B cell (primary cell): ENCODE results near the gene L3MBTL3. TPM values are rescaled to one million over a fixed set of nuclear protein-coding genes. Genes with fewer than 3 reads are reported as not detected.

Experiments used
- ATAC-seq: fragments of 200-7000 bp; cut with Tn5 transposase; one replicate; pipeline ENCODE4 v1.10.0; 2021; ENCODE audit warnings: low read depth, mild to moderate bottlenecking, moderate number of reproducible peaks, moderate library complexity
- CTCF ChIA-PET: fragments of 350-600 bp; sonication (Branson Sonifier 250); formaldehyde crosslinking; loops from one replicate; lab custom pipeline; 2021; ENCODE audit warnings: antibody characterized with exemption, inconsistent platforms; lab: Charles Lee
- POLR2A ChIA-PET: fragments of 350-600 bp; sonication (Branson Sonifier 250); formaldehyde crosslinking; loops from one replicate; lab custom pipeline; 2021; ENCODE audit warnings: antibody characterized with exemption; lab: Charles Lee
- DNase-seq: peaks from one replicate; pipeline ENCODE4 v3.0.0; 2013
- H2AFZ ChIP-seq: 2 replicates; pipeline ENCODE4 v1.6.1; 2012; ENCODE audit warnings: mild to moderate bottlenecking, low read depth, low read length; ENCODE audit not compliant: insufficient read depth, poor library complexity, severe bottlenecking
- H3K27ac ChIP-seq, 2 donors: 1 replicate in 1 of 2; 2 replicates in 1 of 2; pipeline ENCODE4 v1.5.1; 2012 to 2013; ENCODE audit warnings: low read length in 2 of 2, mild to moderate bottlenecking in 2 of 2, moderate library complexity in 1 of 2
- H3K27me3 ChIP-seq, 4 experiments: fragments of 200-600 bp in 1 of 4; sonication (generic) in 1 of 4; replicated peaks in 1 of 4; 1 replicate in 2 of 4; 2 replicates in 2 of 4; pipeline versions ENCODE4 v1.6.1 to v1.7.0; 2013 to 2016; ENCODE audit warnings: low read length in 3 of 4, mild to moderate bottlenecking in 2 of 4, mixed read lengths in 1 of 4, moderate library complexity in 1 of 4; ENCODE audit not compliant: insufficient read depth in 4 of 4, control insufficient read depth in 3 of 4; ENCODE audit errors: control extremely low read depth in 1 of 4
- H3K36me3 ChIP-seq, 2 experiments: replicated peaks in 1 of 2; 1 replicate in 1 of 2; 2 replicates in 1 of 2; pipeline versions ENCODE4 v1.6.1 to v1.7.1; 2013; ENCODE audit warnings: low read length in 1 of 2; ENCODE audit not compliant: insufficient read depth in 2 of 2, control insufficient read depth in 1 of 2; ENCODE audit errors: control extremely low read depth in 1 of 2, extremely low read depth in 1 of 2
- H3K4me1 ChIP-seq, 2 donors: fragments of 200-600 bp in 1 of 2; sonication (generic) in 1 of 2; 1 replicate in 1 of 2; 2 replicates in 1 of 2; pipeline versions ENCODE4 v1.5.1 to v1.6.1; 2013 to 2017; ENCODE audit warnings: low read length in 2 of 2; ENCODE audit not compliant: control insufficient read depth in 2 of 2, insufficient read depth in 2 of 2
- H3K4me2 ChIP-seq: replicated peaks from 2 replicates; pipeline ENCODE3; 2012; ENCODE audit warnings: mild to moderate bottlenecking, low read depth, low read length; ENCODE audit not compliant: poor library complexity, severe bottlenecking
- H3K4me3 ChIP-seq, 5 experiments: fragments of 200-600 bp in 1 of 5; sonication (generic) in 1 of 5; 1 replicate in 3 of 5; 2 replicates in 2 of 5; pipeline versions ENCODE4 v1.5.1 to v1.7.0; 2011 to 2016; ENCODE audit warnings: low read length in 4 of 5, mild to moderate bottlenecking in 4 of 5, low read depth in 2 of 5, control low read depth in 1 of 5, moderate library complexity in 1 of 5; ENCODE audit not compliant: insufficient read depth in 1 of 5; ENCODE audit errors: control extremely low read depth in 1 of 5, extremely low read depth in 1 of 5
- H3K79me2 ChIP-seq: fragments of 200-600 bp; sonication (generic); one replicate; pipeline ENCODE4 v1.6.0; 2016; ENCODE audit warnings: low read length; ENCODE audit not compliant: control insufficient read depth, insufficient read depth
- H3K9ac ChIP-seq: fragments of 200-600 bp; sonication (generic); 2 replicates; pipeline ENCODE4 v1.6.1; 2017; ENCODE audit warnings: mild to moderate bottlenecking, low read length, moderate library complexity
- H3K9me3 ChIP-seq, 3 donors: one replicate each; pipeline versions ENCODE4 v1.6.1 to v1.7.1; 2013; ENCODE audit warnings: low read length in 2 of 3; ENCODE audit not compliant: control insufficient read depth in 2 of 3, insufficient read depth in 1 of 3; ENCODE audit errors: control extremely low read depth in 1 of 3
- H4K20me1 ChIP-seq: 2 replicates; pipeline ENCODE4 v1.6.0; 2012; ENCODE audit warnings: mild to moderate bottlenecking, low read length; ENCODE audit not compliant: insufficient read depth, control insufficient read depth, poor library complexity, severe bottlenecking
- H3K27ac Mint-ChIP-seq: one replicate; pipeline ENCODE4 v1.8.0; 2021; ENCODE audit warnings: mixed read lengths
- H3K27me3 Mint-ChIP-seq: one replicate; pipeline ENCODE4 v1.8.0; 2021; ENCODE audit warnings: mixed read lengths
- H3K4me1 Mint-ChIP-seq: one replicate; pipeline ENCODE4 v1.8.0; 2021; ENCODE audit warnings: mixed read lengths
- H3K4me3 Mint-ChIP-seq: one replicate; pipeline ENCODE4 v1.8.0; 2021; ENCODE audit warnings: mixed read lengths
- H3K9me3 Mint-ChIP-seq: one replicate; pipeline ENCODE4 v1.8.0; 2022; ENCODE audit warnings: mixed read lengths; ENCODE audit not compliant: insufficient read depth
- EZH2 ChIP-seq: IDR thresholded peaks from 2 replicates; pipeline ENCODE4 v1.6.1; 2012; ENCODE audit warnings: borderline replicate concordance, low read depth, mild to moderate bottlenecking, moderate library complexity, low read length; ENCODE audit not compliant: insufficient read depth, poor library complexity, severe bottlenecking
- WGBS: methylation state at CpG from one replicate; pipeline ENCODE4 v1.1.5; 2013; ENCODE audit warnings: missing lambda C conversion rate; ENCODE audit not compliant: insufficient coverage; 5-methylcytosine and 5-hydroxymethylcytosine counted together
- intact Hi-C: fragments of 100-400 bp; cut with micrococcal nuclease; formaldehyde crosslinking; loops from one replicate; pipeline ENCODE4 v1.10.0; 2022
- polyA plus RNA-seq: library from polyadenylated mRNA; depleted of rRNA; stranded (reverse); fragments of >200 nt; gene quantifications from 2 replicates; pipeline ENCODE4 v1.2.3, GENCODE V29; 2012
- total RNA-seq, 2 donors: library from RNA; stranded (reverse); fragments of 120-200 nt in 1 of 2; gene quantifications; 1 replicate in 1 of 2; 2 replicates in 1 of 2; pipeline versions ENCODE4 v1.2.3 to v1.2.4, GENCODE V29; 2013 to 2022
- TF ChIP-seq, protein P1 (sequence below): fragments of 200-600 bp; IDR thresholded peaks from one replicate; pipeline ENCODE4 v1.8.0; 2022; ENCODE audit warnings: antibody characterized with exemption, mild to moderate bottlenecking

Gene L3MBTL3
- total and polyA plus RNA-seq, 2 donors (not counting 1 experiment from before 2014, with no cell fraction given) = 28.0 to 46.4 TPM

DNA sequence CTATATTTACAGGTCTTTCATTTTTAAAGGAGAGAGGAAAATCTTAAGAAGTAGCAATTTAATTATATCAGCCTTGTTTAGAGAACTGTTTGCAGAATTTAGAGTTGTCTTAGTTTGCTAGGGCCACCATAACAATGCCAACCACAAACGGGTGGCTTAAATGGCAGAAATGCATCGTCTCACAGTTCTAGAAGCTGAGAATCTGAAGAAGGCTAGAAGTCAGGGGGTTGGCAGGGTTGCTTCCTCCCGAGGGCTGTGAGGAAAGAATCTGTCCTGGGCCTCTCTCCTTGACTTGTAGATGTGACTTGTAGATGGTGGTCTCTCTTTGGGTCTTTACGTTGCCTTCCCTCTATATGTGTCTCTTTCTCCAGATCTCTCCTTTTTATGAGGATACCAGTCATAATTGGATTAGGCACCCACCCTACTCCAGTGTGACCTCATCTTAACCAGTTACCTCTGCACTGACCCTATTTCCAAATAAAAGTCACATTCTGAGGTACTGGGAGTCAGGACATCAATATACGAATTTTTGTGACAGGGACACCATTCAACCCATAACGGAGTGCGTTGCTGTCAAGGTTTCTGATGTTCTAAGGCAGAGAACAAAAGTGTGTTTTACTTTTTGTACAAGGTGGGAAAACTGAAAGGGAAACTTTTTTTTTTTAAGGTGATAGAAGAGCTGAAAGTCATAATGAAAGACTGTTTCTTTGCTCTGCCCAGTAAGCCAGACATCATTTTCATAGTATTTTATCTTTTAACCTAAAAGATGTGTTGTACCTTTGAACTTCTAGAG, 119.9 kb downstream of the L3MBTL3 start:
- POLR2A ChIA-PET = no interaction called here
- Histone ChIP-seq H3K9ac (no peak overlapping the region), H2AFZ (no peak overlapping the region), H3K27ac (no peak overlapping the region), H4K20me1 (no peaks in the 10 kb centered on the region), H3K4me2 (no peak overlapping the region), H3K27me3 (no peaks in the 10 kb centered on the region), H3K36me3 (peaks cover 34 to 62% of the 10 kb centered on the region in 2 experiments), H3K79me2 (peaks cover 4% of the 10 kb centered on the region), H3K9me3 (no peaks in the 10 kb centered on the region), H3K4me3 (no peak overlapping the region), H3K4me1 (peaks cover 2 to 6% of the 10 kb centered on the region in 2 donors)
- CTCF ChIA-PET = interaction anchor here (0.7 kb wide), 1 partner anchor 31 kb away, joined by 3 read pairs; no protein-coding TSS in a partner anchor
- no peak overlapping the region for H3K4me3 Mint-ChIP-seq
- ATAC-seq (no peak), DNase-seq (no peak)
- 85% methylated on average over 5 of the region's 7 CpGs for WGBS
- no peaks in the 10 kb centered on the region for H3K9me3 Mint-ChIP-seq
- peaks cover 13% of the 10 kb centered on the region for H3K4me1 Mint-ChIP-seq
- TF ChIP-seq, protein P1, sequence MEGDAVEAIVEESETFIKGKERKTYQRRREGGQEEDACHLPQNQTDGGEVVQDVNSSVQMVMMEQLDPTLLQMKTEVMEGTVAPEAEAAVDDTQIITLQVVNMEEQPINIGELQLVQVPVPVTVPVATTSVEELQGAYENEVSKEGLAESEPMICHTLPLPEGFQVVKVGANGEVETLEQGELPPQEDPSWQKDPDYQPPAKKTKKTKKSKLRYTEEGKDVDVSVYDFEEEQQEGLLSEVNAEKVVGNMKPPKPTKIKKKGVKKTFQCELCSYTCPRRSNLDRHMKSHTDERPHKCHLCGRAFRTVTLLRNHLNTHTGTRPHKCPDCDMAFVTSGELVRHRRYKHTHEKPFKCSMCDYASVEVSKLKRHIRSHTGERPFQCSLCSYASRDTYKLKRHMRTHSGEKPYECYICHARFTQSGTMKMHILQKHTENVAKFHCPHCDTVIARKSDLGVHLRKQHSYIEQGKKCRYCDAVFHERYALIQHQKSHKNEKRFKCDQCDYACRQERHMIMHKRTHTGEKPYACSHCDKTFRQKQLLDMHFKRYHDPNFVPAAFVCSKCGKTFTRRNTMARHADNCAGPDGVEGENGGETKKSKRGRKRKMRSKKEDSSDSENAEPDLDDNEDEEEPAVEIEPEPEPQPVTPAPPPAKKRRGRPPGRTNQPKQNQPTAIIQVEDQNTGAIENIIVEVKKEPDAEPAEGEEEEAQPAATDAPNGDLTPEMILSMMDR = no peak
- TF ChIP-seq EZH2 = no peak
- intact Hi-C loops = no loop called here
- H3K27me3 Mint-ChIP-seq = no peaks in the 10 kb centered on the region
- H3K27ac Mint-ChIP-seq = no peak overlapping the region

DNA sequence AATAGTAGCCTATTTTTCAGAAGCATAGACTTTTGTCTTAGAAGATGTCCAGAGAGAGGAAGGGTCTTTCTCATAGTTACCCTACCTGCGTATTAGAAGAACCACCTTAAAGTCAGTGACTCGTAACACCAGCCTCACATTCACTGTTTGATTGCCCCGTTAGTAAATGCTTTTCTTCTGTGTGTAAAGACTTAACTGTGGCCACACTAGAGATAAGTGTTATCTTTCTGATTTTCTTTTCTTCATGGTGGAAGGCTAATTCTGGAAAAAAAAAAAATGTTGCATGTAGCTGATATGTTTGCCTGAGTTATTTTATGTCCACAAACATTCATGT, 120.5 kb downstream of the L3MBTL3 start:
- Mint-ChIP-seq H3K27me3 (no peaks in the 10 kb centered on the region), H3K27ac (no peak overlapping the region), H3K9me3 (no peaks in the 10 kb centered on the region), H3K4me3 (no peak overlapping the region), H3K4me1 (peaks cover 8% of the 10 kb centered on the region)
- H3K27me3 ChIP-seq = no peaks in the 10 kb centered on the region
- no peak overlapping the region for H2AFZ ChIP-seq
- peaks cover 34 to 67% of the 10 kb centered on the region in 2 experiments for H3K36me3 ChIP-seq
- no peak overlapping the region for H3K4me2 ChIP-seq
- DNase-seq (no peak), ATAC-seq (no peak)
- intact Hi-C loops = no loop called here
- no peaks in the 10 kb centered on the region for H4K20me1 ChIP-seq
- no peak overlapping the region for H3K27ac ChIP-seq
- peaks cover 0 to under 1% of the 10 kb centered on the region in 2 donors for H3K4me1 ChIP-seq
- TF ChIP-seq, protein P1 = no peak
- TF ChIP-seq EZH2 = no peak
- ChIA-PET POLR2A (no interaction called here), CTCF (no interaction called here)
- no peak overlapping the region for H3K4me3 ChIP-seq
- H3K9me3 ChIP-seq = no peaks in the 10 kb centered on the region
- no peak overlapping the region for H3K9ac ChIP-seq
- no CpG with 5 or more reads among the region's 3 CpGs for WGBS
- H3K79me2 ChIP-seq = peaks cover 4% of the 10 kb centered on the region
